ENCODE data around the gene NAA25. TPM values are rescaled to one million over a fixed set of nuclear protein-coding genes. Genes with fewer than 3 reads are reported as not detected.
"Not testable (repeated sequence)": the region's sequence is repeated elsewhere in the genome, so short reads cannot be mapped to it uniquely, and the experiment has no call there.

NAA25 gene
- total RNA-seq, 1 donor from 2014 or later: 22.6 TPM

DNA sequence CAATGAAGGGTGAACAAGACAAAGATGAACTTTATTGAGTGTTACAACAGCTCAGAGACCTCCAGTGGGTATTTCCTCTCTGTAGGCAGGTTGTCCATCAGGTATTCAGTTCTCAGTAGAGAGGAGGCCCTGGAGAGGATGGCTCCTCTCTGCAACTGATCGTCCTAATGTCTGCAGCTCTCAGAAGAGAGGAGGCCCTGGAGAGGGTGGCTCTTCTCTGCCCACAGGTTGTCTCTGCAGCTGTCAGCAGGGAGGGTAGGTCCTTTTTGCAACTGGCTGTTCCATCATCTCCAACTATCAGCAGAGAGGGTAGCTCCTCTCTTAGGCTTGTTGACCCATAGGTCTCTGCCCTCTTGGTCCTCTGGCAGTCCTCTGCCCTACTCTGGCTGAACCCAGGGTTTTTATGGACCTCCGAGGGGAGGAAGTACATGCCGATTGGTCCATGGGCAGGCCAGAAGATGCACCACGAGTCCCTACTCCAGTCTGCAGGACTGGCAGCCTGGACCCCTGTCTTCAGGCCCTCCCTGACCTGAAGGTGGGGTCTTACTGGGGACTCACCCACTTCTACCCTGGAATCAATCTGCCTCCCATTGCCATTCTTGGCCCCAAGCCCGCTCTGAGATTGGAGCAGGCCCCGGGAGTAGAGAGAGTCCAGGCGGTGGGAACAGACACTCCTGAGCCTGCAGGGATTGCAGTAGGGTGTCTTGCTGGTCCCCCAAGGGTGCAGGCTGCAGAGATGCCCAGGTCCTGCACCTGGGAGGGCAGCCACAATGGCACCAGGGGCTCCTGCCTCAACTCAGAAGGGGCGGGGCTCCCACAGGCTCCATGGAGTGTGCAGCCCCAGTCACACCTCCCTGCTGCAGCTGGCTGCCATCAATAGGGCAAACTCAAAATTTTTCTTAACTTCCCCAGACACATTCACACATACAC, 97.9 kb downstream of the NAA25 start:
- DNase-seq (ENCODE audit: low read depth, low spot score): no peak

GRCh38 chr12:112009596-112009995, 99.0 kb downstream of the NAA25 start:
- not testable (repeated sequence) for DNase-seq (ENCODE audit: low read depth, low spot score)

DNA sequence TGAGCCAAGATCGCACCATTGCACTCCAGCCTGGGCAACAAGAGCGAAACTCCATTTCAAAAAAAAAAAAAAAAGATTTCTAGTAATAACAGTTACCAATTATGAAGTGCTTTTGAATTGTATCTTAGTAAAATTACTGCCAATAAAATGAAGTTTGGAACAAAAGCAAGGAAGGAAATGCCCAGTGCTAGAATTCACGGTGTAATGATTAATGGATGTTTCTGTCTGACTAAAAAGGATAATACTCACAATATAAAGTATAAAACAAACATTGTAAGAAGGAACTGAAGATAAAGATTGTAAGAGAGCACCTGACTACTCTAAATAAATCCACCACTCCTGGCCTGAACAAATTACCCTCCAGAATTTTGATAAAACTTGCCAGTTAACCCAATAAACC, 99.7 kb downstream of the NAA25 start:
- no peak for DNase-seq (ENCODE audit: low read depth, low spot score)

DNA sequence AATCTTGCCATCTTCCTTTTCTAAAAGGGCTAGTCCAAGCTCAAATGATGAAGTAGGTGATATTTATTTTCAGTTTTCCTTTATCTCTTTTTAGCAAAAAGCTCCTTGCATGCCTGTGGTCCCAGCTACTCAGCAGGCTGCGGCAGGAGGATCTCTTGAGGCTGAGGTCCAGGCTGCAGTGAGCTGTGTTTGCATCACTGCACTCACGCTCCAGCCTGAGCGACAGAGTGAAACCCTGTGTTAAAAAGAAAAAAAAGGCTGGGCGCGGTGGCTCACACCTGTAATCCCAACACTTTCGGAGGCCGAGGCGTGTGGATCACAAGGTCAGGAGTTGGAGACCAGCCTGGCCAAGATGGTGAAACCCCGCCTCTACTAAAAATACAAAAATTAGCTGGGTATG, 100.6 kb downstream of the NAA25 start:
- DNase-seq (ENCODE audit: low read depth, low spot score): no peak

DNA sequence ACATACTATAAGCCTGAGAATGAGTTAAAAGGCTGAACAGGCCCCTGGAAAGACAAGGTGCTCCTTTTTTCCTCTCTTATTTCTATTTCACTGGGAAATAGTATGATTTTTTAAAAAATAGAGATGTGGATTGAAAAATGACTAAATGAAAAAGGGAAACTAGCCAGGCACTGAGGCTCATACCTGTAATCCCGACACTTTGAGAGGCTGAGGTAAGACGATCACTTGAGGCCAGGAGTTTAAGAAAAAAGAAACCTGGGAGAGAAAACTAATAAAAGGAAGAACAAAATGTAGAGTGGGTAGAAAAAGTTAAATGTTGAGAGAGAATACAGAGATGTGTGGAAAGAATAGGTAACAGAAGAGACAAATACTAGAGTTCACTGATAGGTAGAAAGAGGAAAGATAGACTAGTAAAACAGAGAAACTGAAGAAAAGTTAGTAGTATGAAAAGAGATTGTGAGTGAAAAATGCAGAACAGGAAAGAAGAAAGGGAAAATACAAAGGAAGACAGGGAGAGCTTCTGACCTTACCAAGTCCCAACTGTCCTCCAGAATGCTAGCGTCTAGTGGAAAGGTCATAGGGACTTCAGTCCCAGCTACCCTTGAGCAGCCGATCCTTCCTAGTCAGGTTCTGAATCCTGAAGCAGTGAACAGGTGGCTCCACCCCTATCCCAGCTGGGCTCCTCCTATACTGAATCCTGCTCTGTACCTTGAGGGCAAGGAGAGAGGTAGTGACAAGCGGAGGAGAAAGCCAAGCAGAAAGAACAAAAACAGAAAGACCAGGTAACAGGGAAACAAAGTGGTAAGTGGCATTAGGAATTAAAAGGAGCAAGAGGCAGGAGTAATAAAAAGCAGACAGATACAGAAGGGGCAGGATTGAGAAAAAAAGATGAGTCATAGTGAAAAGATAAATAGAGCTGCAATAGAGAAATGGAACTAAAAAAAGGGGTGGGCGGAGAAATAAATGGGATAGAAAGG, 102.9 kb downstream of the NAA25 start:
- no peak for DNase-seq (ENCODE audit: low read depth, low spot score)

GRCh38 chr12:112004041-112004440, 104.5 kb downstream of the NAA25 start:
- DNase-seq (ENCODE audit: low read depth, low spot score): no peak

DNA sequence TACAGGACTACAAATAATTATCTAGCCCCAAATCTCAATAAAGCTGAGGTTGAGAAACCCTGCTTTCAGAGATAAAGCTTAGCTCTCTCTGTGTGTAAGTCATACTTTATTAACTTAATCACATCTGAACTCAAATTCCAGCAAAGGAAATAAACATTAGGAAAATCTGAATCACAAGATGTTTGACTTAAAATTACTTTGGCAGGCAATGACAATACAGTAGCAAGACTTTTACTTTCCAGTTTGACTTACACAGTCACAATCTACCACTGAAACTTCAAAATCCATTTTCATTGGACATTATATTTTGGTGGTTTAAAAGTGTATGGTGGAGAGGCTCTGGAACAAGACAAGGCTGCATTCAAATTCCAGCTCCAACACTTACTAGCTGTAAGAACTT, 107.0 kb downstream of the NAA25 start:
- no peak for DNase-seq (ENCODE audit: low read depth, low spot score)

DNA sequence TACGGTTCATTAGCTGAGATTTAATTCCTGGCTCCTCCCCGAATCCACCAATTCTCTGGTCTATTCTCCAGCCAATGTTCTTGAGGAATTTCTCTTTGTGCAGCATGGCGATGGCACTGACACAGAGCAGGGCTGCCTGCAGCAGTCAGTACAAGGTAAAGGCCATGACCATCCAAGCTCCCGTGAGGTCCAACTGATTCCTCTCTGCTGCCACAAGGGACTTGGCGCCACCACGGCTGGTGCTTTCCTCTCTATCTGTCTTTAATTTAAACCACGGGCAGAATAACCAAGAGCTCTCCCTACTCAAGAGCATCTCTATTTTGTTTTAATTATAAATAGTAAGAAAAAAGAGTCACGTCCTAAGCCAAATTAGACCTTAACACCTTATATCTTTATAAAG, 107.8 kb downstream of the NAA25 start:
- DNase-seq (ENCODE audit: low read depth, low spot score): no peak

- DNase-seq (ENCODE audit: low read depth, low spot score): not testable (repeated sequence)
These were observed 109.5 kb downstream of the NAA25 start for GRCh38 chr12:111999129-111999528.

DNA sequence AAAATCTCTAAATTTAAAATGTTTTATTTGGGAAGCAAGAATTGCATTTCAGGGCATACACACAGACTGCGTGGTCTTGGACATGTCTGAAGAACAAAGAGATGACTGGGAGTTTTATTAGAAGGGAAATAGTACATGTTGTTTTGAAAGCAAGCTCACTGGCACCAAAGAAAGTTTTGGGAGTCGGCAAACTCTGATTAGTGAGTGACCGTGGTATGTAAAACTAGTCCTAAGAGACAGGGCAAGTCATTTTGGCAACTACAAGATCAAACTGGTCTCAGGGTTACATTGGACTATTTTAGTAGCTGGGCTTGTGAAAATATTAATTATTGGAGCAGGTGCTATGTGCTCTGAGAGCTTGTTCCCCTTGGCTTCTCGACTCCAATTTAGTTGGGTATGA, 110.6 kb downstream of the NAA25 start:
- DNase-seq (ENCODE audit: low read depth, low spot score): no peak

DNA sequence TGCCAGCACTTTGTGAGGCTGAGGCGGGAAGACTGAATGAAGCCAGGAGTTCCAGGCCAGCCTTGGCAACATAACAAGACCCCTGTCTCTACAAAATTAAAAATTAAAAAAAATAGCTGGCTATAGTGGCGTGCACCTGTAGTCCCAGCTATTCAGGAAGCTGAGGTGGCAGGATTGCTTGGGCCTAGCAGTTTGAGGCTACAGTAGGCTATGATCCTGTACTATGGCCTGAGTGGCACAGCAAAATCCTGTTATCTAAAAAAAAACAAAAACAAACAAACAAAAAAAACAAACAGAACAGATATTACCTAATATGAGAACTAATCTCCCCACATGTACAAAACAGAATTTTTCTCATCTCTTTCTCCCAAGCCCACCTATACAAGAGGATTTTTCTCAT, 111.3 kb downstream of the NAA25 start:
- no peak for DNase-seq (ENCODE audit: low read depth, low spot score)

DNA sequence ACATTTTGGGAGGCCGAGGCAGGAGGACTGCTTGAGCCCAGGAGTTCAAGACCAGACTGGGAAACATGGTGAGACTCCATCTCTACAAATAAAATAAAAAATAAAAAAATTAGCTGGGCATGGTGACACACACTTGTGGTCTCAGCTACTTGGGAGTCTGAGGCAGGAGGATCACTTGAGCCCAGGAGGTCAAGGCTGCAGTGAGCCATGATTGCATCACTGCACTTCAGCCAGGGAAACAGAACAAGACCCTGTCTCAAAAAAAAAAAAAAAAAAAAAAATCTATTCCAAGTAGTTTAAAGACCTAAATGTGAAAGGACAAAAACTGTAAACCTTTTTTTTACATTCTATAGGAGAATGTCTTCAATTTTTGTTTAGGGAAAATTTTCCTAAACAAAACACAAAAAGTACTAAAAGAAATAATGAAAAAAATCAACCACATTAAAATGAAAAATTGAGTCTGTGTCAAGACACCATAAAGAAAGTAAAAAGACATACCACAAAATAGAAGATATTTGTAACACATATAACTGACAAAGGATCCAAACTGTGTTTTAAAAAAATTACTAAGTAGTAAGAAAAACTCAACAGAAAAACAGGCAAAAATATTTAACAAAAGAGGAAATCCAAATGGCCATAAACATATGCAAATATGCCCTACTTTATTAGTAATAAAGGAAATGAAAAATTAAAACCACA, 112.7 kb downstream of the NAA25 start:
- no peak for DNase-seq (ENCODE audit: low read depth, low spot score)

DNA sequence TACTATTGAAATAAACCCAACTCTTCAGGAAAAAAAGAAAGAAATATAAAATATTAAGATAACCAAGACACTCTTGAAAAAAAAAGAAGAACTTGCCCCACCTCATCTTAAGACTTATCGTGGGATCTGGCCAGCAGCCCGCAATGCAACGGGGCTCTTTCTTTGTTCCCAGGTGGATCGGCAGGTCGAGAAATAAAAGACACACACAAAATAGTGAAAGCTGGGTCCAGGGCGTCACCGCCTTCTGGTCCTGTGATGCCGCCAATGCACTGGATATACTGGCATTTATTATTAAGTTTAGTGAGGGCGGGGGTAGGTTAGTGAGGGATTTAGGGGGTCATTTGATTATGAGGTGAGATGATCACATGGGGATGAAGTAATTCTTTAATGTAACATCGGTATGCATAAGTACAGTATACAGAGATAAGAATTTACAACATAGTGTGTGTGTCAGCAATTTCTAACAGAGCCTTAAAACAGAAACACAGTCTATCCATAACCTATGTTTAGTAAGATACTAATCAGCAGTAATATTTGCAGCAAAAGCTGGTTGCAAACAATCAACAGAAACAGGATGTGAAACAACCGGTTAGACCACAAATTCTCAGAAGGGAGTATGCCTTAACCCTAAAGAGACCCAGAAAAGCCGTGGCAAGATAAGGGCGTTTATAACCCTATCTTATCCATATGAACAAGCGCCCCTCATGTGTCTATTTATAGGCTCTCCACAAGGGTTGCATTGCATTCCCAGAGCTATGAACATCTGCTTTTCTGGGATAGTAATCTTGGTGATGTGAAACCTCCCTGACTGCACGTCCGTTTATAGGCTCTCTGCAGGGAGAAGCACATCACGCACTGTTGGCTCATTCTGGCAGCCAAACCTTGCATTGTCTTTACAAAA, 114.1 kb downstream of the NAA25 start:
- DNase-seq (ENCODE audit: low read depth, low spot score): not testable (repeated sequence)

GRCh38 chr12:111993292-111994150, 115.1 kb downstream of the NAA25 start:
- no peak for DNase-seq (ENCODE audit: low read depth, low spot score)

- no peak for DNase-seq (ENCODE audit: low read depth, low spot score)
These were observed 116.1 kb downstream of the NAA25 start for GRCh38 chr12:111992464-111992863.

- DNase-seq (ENCODE audit: low read depth, low spot score): no peak
These were observed 116.6 kb downstream of the NAA25 start for GRCh38 chr12:111991946-111992345.

GRCh38 chr12:111991535-111991934, 117.0 kb downstream of the NAA25 start:
- no peak for DNase-seq (ENCODE audit: low read depth, low spot score)

DNA sequence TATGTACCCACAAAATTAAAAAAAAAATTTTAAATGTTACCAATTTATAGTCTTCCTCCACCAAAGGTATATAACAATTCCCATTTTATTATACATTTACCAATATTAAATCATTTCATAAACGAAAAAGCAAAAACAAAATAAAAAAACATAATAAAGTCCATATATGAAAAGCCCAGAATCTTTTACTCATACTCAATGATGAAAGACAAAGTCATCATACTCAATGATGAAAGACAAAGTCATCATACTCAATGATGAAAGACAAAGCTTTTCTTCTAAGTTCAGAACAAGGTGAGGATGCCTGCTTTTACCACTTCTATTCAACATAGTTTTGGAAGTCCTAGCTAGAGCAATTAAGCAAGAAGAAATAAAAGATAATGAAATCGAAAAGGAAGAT, 123.8 kb downstream of the NAA25 start:
- no peak for DNase-seq (ENCODE audit: low read depth, low spot score)

DNA sequence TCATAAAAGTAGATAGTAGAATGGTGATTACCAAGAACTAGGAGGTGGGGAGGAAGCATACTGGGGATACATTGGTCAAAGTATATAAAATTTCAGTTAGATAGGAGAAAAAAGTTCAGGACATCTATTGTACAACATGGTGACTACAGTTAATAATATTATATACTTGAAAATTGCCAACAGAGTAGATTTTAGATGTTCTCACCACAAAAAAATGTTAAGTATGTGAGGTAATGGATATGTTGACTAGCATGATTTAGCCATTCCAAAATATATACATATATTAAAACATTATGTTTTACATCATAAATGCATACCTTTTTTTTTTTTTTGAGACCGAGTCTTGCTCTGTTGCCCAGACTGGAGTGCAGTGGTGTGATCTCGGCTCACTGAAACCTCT, 126.6 kb downstream of the NAA25 start:
- DNase-seq (ENCODE audit: low read depth, low spot score): no peak

DNA sequence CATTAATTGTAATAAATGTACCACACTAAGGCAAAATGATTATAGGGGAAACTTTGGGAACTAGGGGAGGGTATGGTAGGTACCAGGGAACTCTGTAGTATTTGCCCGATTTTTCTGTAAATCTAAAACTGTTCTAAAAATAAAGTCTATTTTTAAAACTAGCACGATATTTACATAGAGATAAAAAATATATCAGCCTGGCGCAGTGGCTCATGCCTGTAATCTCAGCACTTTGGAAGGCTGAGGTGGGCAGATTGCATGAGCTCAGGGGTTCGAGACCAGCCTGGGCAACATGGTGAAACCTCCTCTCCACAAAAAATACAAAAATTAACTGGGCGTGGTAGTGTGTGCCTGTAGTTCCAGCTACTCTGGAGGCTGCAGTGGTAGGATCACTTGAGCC, 128.0 kb downstream of the NAA25 start:
- DNase-seq (ENCODE audit: low read depth, low spot score): no peak
